Measurements from ENCODE around the gene EXOC1L.

The EXOC1L gene

GRCh38 chr4:55849724-55850123 lies 30.1 kb downstream of the EXOC1L start:
- Histone ChIP-seq H3K79me2 (ENCODE audit: insufficient read depth, low read length) (peaks cover 10% of the 10 kb centered on the region), H3F3A (ENCODE audit: low read depth) (no peaks in the 10 kb centered on the region), H3K9me3 (ENCODE audit: insufficient read depth, low read depth, low read length) (no peaks in the 10 kb centered on the region), H2AFZ (ENCODE audit: low read length) (no peak overlapping the region), H3K36me3 (ENCODE audit: insufficient read depth, low read length) (no peaks in the 10 kb centered on the region), H3K4me3 (ENCODE audit: low read length, poor library complexity, severe bottlenecking) (no peak overlapping the region), H3K9ac (ENCODE audit: low read depth, low read length, poor library complexity, severe bottlenecking) (no peak overlapping the region), H3K9me2 (replicated peaks; ENCODE audit: low read depth, low read length) (peaks cover 6% of the 10 kb centered on the region; the same call in 1 of the 2 replicates), H3K4me2 (ENCODE audit: low read depth, low read length, poor library complexity, severe bottlenecking) (no peak overlapping the region), H3K27me3 (ENCODE audit: insufficient read depth, low read length, poor library complexity, severe bottlenecking) (peaks cover 52% of the 10 kb centered on the region), H4K20me1 (ENCODE audit: insufficient read depth, low read length, poor library complexity, severe bottlenecking) (no peaks in the 10 kb centered on the region), H3K4me1 (ENCODE audit: insufficient read depth, low read length, poor library complexity, severe bottlenecking) (peaks cover 10% of the 10 kb centered on the region)
- TF ChIP-seq, protein P1, sequence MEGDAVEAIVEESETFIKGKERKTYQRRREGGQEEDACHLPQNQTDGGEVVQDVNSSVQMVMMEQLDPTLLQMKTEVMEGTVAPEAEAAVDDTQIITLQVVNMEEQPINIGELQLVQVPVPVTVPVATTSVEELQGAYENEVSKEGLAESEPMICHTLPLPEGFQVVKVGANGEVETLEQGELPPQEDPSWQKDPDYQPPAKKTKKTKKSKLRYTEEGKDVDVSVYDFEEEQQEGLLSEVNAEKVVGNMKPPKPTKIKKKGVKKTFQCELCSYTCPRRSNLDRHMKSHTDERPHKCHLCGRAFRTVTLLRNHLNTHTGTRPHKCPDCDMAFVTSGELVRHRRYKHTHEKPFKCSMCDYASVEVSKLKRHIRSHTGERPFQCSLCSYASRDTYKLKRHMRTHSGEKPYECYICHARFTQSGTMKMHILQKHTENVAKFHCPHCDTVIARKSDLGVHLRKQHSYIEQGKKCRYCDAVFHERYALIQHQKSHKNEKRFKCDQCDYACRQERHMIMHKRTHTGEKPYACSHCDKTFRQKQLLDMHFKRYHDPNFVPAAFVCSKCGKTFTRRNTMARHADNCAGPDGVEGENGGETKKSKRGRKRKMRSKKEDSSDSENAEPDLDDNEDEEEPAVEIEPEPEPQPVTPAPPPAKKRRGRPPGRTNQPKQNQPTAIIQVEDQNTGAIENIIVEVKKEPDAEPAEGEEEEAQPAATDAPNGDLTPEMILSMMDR (conservative IDR thresholded peaks at IDR 0.05; ENCODE audit: low read length): no peak
- no peak for TF ChIP-seq EZH2phosphoT487 (IDR thresholded peaks at IDR 0.05; ENCODE audit: borderline replicate concordance)

GRCh38 chr4:55851885-55852284 lies 32.3 kb downstream of the EXOC1L start:
- Histone ChIP-seq H3K4me3 (ENCODE audit: low read length, poor library complexity, severe bottlenecking) (no peak overlapping the region), H3K9me2 (replicated peaks; ENCODE audit: low read depth, low read length) (peaks cover 6% of the 10 kb centered on the region; the same call in 1 of the 2 replicates), H4K20me1 (ENCODE audit: insufficient read depth, low read length, poor library complexity, severe bottlenecking) (no peaks in the 10 kb centered on the region), H3K4me2 (ENCODE audit: low read depth, low read length, poor library complexity, severe bottlenecking) (no peak overlapping the region), H3K79me2 (ENCODE audit: insufficient read depth, low read length) (peaks cover 25% of the 10 kb centered on the region), H3K9me3 (ENCODE audit: insufficient read depth, low read depth, low read length) (no peaks in the 10 kb centered on the region), H3K27me3 (ENCODE audit: insufficient read depth, low read length, poor library complexity, severe bottlenecking) (peaks cover 52% of the 10 kb centered on the region), H3K4me1 (ENCODE audit: insufficient read depth, low read length, poor library complexity, severe bottlenecking) (peaks cover 25% of the 10 kb centered on the region), H3K9ac (ENCODE audit: low read depth, low read length, poor library complexity, severe bottlenecking) (no peak overlapping the region), H3F3A (ENCODE audit: low read depth) (no peaks in the 10 kb centered on the region), H2AFZ (ENCODE audit: low read length) (no peak overlapping the region), H3K36me3 (ENCODE audit: insufficient read depth, low read length) (no peaks in the 10 kb centered on the region)
- TF ChIP-seq, protein P1 (conservative IDR thresholded peaks at IDR 0.05; ENCODE audit: low read length): no peak
- TF ChIP-seq EZH2phosphoT487 (IDR thresholded peaks at IDR 0.05; ENCODE audit: borderline replicate concordance): no peak

GRCh38 chr4:55853484-55854046 lies 34.0 kb downstream of the EXOC1L start, which contains the start of gene EXOC1:
TSS of gene EXOC1 (plus strand) at chr4:55853648. CDS start at chr4:55858324, 4,676 bp downstream.
- peak within 1 kb of the TSS; percentile 88 for H3K4me2 ChIP-seq (ENCODE audit: low read depth, low read length, poor library complexity, severe bottlenecking)

More at GRCh38 chr4:55853484-55854046, 34.0 kb downstream of the EXOC1L start, which contains the start of gene EXOC1:
- Histone ChIP-seq H2AFZ (ENCODE audit: low read length) (peak within 1 kb of the TSS; percentile 98), H3K9me2 (replicated peaks; ENCODE audit: low read depth, low read length) (peaks cover 6% of the 10 kb centered on the region; the same call in 1 of the 2 replicates), H3K79me2 (ENCODE audit: insufficient read depth, low read length) (peaks cover 25% of the 10 kb centered on the region), H3F3A (ENCODE audit: low read depth) (no peaks in the 10 kb centered on the region), H3K9me3 (ENCODE audit: insufficient read depth, low read depth, low read length) (0 out of 2 replicates have a peak, but pooled peaks cover 6% of the 10 kb centered on the region), H3K27me3 (ENCODE audit: insufficient read depth, low read length, poor library complexity, severe bottlenecking) (peaks cover 47% of the 10 kb centered on the region), H3K9ac (ENCODE audit: low read depth, low read length, poor library complexity, severe bottlenecking) (peak within 1 kb of the TSS; percentile 89), H3K36me3 (ENCODE audit: insufficient read depth, low read length) (no peaks in the 10 kb centered on the region), H3K4me1 (ENCODE audit: insufficient read depth, low read length, poor library complexity, severe bottlenecking) (peaks cover 25% of the 10 kb centered on the region), H4K20me1 (ENCODE audit: insufficient read depth, low read length, poor library complexity, severe bottlenecking) (no peaks in the 10 kb centered on the region), H3K4me3 (ENCODE audit: low read length, poor library complexity, severe bottlenecking) (peak within 1 kb of the TSS; percentile 92)
- TF ChIP-seq EZH2phosphoT487 (IDR thresholded peaks at IDR 0.05; ENCODE audit: borderline replicate concordance): no peak
- TF ChIP-seq, protein P1 (conservative IDR thresholded peaks at IDR 0.05; ENCODE audit: low read length): no peak
